ENCODE measurements around the gene NQO1. TPM values are rescaled to one million over a fixed set of nuclear protein-coding genes. Genes with fewer than 3 reads are reported as not detected.

The NQO1 gene
- total RNA-seq, 2 experiments from 2014 or later = 11.6 to 11.9 TPM

GRCh38 chr16:69698404-69698803, 28.0 kb downstream of the NQO1 start:
- CTCF ChIA-PET = no interaction called here

GRCh38 chr16:69693916-69694315, 32.4 kb downstream of the NQO1 start:
- peaks cover 14% of the 10 kb centered on the region for H3K4me1 Mint-ChIP-seq (ENCODE audit: low read depth)
- H3K4me3 Mint-ChIP-seq = no peak overlapping the region
- H3K36me3 Mint-ChIP-seq (ENCODE audit: low read depth) = peaks cover 44% of the 10 kb centered on the region
- H3K27me3 Mint-ChIP-seq (ENCODE audit: low read depth) = no peaks in the 10 kb centered on the region
- CTCF ChIA-PET = interaction anchor here (0.6 kb wide), 2 partner anchors 200 to 296 kb away, joined by 3 read pairs; no protein-coding TSS in a partner anchor
- no peak overlapping the region for H3K27ac Mint-ChIP-seq
- intact Hi-C loops (cut with micrococcal nuclease) = loop anchor here (5.0 kb wide), 1 partner anchor 297 kb away; no protein-coding TSS in a partner anchor
- DNase-seq = no peak
- no peaks in the 10 kb centered on the region for H3K9me3 Mint-ChIP-seq

More at GRCh38 chr16:69698404-69698803, 28.0 kb downstream of the NQO1 start:
- Mint-ChIP-seq H3K36me3 (ENCODE audit: low read depth) (peaks cover 14% of the 10 kb centered on the region), H3K4me1 (ENCODE audit: low read depth) (no peaks in the 10 kb centered on the region), H3K4me3 (no peak overlapping the region), H3K27me3 (ENCODE audit: low read depth) (no peaks in the 10 kb centered on the region), H3K9me3 (no peaks in the 10 kb centered on the region), H3K27ac (no peak overlapping the region)
- DNase-seq = no peak
- intact Hi-C loops (cut with micrococcal nuclease) = loop anchor here (5.0 kb wide), 1 partner anchor 111 kb away; no protein-coding TSS in a partner anchor

- no peak overlapping the region for H3K4me3 Mint-ChIP-seq
- peaks cover 45% of the 10 kb centered on the region for H3K36me3 Mint-ChIP-seq (ENCODE audit: low read depth)
- H3K27me3 Mint-ChIP-seq (ENCODE audit: low read depth) = no peaks in the 10 kb centered on the region
- intact Hi-C loops (cut with micrococcal nuclease) = loop anchor here (5.0 kb wide), 1 partner anchor 295 kb away; no protein-coding TSS in a partner anchor
- peak overlapping the region; percentile 80 for H3K27ac Mint-ChIP-seq
- H3K9me3 Mint-ChIP-seq = no peaks in the 10 kb centered on the region
- CTCF ChIA-PET = interaction anchor here (0.7 to 0.9 kb wide), 2 partner anchors 16 to 248 kb away, joined by 4 read pairs; no protein-coding TSS in a partner anchor
- H3K4me1 Mint-ChIP-seq (ENCODE audit: low read depth) = peaks cover 14% of the 10 kb centered on the region
- DNase-seq = peak; percentile 37
Measured at GRCh38 chr16:69691980-69692911, 34.1 kb downstream of the NQO1 start.

- CTCF ChIA-PET = no interaction called here
- H3K36me3 Mint-ChIP-seq (ENCODE audit: low read depth) = peaks cover 33% of the 10 kb centered on the region
- no peak overlapping the region for H3K4me3 Mint-ChIP-seq
Measured at GRCh38 chr16:69688589-69688988, 37.8 kb downstream of the NQO1 start.

DNA sequence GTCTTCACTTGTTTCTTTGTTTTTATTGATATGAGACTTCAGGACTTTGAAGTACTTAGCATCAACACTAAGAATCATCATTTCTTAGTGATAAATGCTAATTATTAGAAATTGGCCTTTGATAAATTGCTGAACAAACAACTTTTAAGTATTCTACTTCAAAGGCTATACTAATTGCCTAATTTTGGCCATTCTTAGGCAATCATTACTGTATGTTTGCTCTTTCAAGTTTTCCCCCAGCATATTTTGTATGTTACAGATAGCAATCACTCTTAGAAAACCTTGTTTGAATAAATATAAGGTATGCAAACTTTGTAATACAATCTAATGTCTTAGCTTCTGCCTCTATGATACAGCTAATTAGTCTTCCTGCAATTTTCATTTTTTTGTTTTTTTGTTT, 46.0 kb downstream of the NQO1 start:
- H3K36me3 Mint-ChIP-seq (ENCODE audit: low read depth) = peaks cover 15% of the 10 kb centered on the region
- CTCF ChIA-PET = no interaction called here
- H3K4me1 Mint-ChIP-seq (ENCODE audit: low read depth) = no peaks in the 10 kb centered on the region
- intact Hi-C loops (cut with micrococcal nuclease) = no loop called here
- no peaks in the 10 kb centered on the region for H3K27me3 Mint-ChIP-seq (ENCODE audit: low read depth)
- no peak overlapping the region for H3K27ac Mint-ChIP-seq
- no peak for DNase-seq
- no peak overlapping the region for H3K4me3 Mint-ChIP-seq
- H3K9me3 Mint-ChIP-seq = no peaks in the 10 kb centered on the region

More at GRCh38 chr16:69688589-69688988, 37.8 kb downstream of the NQO1 start:
- peaks cover 14% of the 10 kb centered on the region for H3K4me1 Mint-ChIP-seq (ENCODE audit: low read depth)
- DNase-seq = no peak
- H3K9me3 Mint-ChIP-seq = no peaks in the 10 kb centered on the region
- H3K27me3 Mint-ChIP-seq (ENCODE audit: low read depth) = no peaks in the 10 kb centered on the region
- no peak overlapping the region for H3K27ac Mint-ChIP-seq
- intact Hi-C loops (cut with micrococcal nuclease) = no loop called here

DNA sequence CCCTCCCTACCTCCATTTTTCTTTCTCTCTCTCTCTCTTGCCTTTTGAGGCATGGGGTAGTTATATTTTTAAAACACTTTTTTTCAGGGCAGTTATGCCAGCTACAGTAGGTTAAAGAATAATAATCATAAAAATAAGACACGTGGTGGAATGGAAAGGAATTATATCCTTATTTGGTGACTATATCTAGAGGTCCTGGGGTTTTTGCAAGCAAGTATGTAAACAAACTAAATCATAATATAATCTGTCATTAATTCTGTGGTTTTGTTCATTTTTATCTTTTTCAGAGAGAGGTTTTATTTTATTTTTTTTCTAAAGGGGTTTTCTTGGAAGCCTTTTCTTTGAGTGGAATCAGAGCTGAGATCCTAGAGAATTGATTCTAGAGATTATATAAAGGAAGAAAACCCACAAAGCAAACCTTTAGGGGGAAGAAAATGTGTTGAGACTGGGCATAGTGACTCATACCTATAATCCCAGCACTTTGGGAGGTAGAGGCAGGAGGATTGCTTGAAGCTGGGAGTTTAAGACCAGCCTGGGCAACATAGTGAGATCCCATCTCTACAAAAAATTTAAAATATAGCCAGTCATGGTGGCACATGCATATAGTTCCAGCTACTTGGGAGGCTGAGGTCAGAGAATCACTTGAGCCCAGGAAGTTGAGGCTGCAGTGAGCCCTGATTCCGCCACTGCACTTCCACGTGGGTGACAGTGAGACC, 53.2 kb downstream of the NQO1 start:
- H3K36me3 Mint-ChIP-seq (ENCODE audit: low read depth) = peaks cover 36% of the 10 kb centered on the region
- CTCF ChIA-PET = interaction anchor here (0.6 kb wide), 2 partner anchors 151 to 283 kb away, joined by 3 to 5 read pairs; no protein-coding TSS in a partner anchor
- no peaks in the 10 kb centered on the region for H3K27me3 Mint-ChIP-seq (ENCODE audit: low read depth)
- intact Hi-C loops (cut with micrococcal nuclease) = no loop called here
- no peak overlapping the region for H3K27ac Mint-ChIP-seq
- no peaks in the 10 kb centered on the region for H3K4me1 Mint-ChIP-seq (ENCODE audit: low read depth)
- no peak for DNase-seq
- no peak overlapping the region for H3K4me3 Mint-ChIP-seq
- H3K9me3 Mint-ChIP-seq = no peaks in the 10 kb centered on the region

GRCh38 chr16:69672315-69672997, 53.9 kb downstream of the NQO1 start:
- no peaks in the 10 kb centered on the region for H3K27me3 Mint-ChIP-seq (ENCODE audit: low read depth)
- H3K4me1 Mint-ChIP-seq (ENCODE audit: low read depth) = no peaks in the 10 kb centered on the region
- H3K36me3 Mint-ChIP-seq (ENCODE audit: low read depth) = peaks cover 35% of the 10 kb centered on the region
- no peak overlapping the region for H3K4me3 Mint-ChIP-seq
- intact Hi-C loops (cut with micrococcal nuclease) = no loop called here
- H3K9me3 Mint-ChIP-seq = no peaks in the 10 kb centered on the region
- DNase-seq = no peak
- CTCF ChIA-PET = interaction anchor here (0.5 kb wide), 1 partner anchor 15 kb away, joined by 3 read pairs; no protein-coding TSS in a partner anchor
- no peak overlapping the region for H3K27ac Mint-ChIP-seq

GRCh38 chr16:69669577-69669976, 56.8 kb downstream of the NQO1 start:
- DNase-seq = no peak
- CTCF ChIA-PET = no interaction called here
- H3K4me1 Mint-ChIP-seq (ENCODE audit: low read depth) = no peaks in the 10 kb centered on the region
- H3K27ac Mint-ChIP-seq = no peak overlapping the region
- no peaks in the 10 kb centered on the region for H3K9me3 Mint-ChIP-seq
- peaks cover 28% of the 10 kb centered on the region for H3K36me3 Mint-ChIP-seq (ENCODE audit: low read depth)
- no peaks in the 10 kb centered on the region for H3K27me3 Mint-ChIP-seq (ENCODE audit: low read depth)
- H3K4me3 Mint-ChIP-seq = no peak overlapping the region
- intact Hi-C loops (cut with micrococcal nuclease) = no loop called here

GRCh38 chr16:69663846-69664245, 62.5 kb downstream of the NQO1 start:
- Mint-ChIP-seq H3K27me3 (ENCODE audit: low read depth) (no peaks in the 10 kb centered on the region), H3K4me3 (no peak overlapping the region), H3K36me3 (ENCODE audit: low read depth) (peaks cover 23% of the 10 kb centered on the region), H3K4me1 (ENCODE audit: low read depth) (no peaks in the 10 kb centered on the region), H3K9me3 (no peaks in the 10 kb centered on the region), H3K27ac (no peak overlapping the region)
- intact Hi-C loops (cut with micrococcal nuclease) = no loop called here
- no peak for DNase-seq
- CTCF ChIA-PET = no interaction called here

GRCh38 chr16:69662901-69663300, 63.5 kb downstream of the NQO1 start:
- H3K4me1 Mint-ChIP-seq (ENCODE audit: low read depth) = no peaks in the 10 kb centered on the region
- H3K9me3 Mint-ChIP-seq = no peaks in the 10 kb centered on the region
- no peak for DNase-seq
- H3K4me3 Mint-ChIP-seq = no peak overlapping the region
- H3K27ac Mint-ChIP-seq = no peak overlapping the region
- no peaks in the 10 kb centered on the region for H3K27me3 Mint-ChIP-seq (ENCODE audit: low read depth)
- CTCF ChIA-PET = no interaction called here
- H3K36me3 Mint-ChIP-seq (ENCODE audit: low read depth) = peaks cover 23% of the 10 kb centered on the region
- intact Hi-C loops (cut with micrococcal nuclease) = no loop called here

DNA sequence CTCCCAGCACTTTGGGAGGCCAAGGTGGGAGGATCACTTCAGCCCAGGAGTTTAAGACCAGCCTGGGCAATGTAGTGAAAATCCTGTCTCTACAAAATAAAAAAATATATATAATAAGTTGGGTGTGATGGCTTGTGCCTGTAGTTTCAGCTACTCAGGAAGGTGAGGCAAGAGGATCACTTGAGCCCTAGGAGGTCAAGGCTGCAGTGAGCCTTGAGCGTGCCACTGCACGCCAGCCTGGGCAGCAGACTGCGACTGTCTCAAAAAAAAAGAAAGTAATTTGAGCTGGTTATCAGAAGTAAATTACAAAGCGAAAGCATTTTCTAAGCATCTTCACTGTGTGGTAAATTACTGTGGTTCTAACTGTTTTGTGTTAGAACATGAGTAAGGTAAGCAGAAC, 66.2 kb downstream of the NQO1 start:
- CTCF ChIA-PET = interaction anchor here (0.6 kb wide), 1 partner anchor 109 kb away, joined by 3 read pairs; no protein-coding TSS in a partner anchor
- Mint-ChIP-seq H3K27ac (no peak overlapping the region), H3K36me3 (ENCODE audit: low read depth) (peaks cover 29% of the 10 kb centered on the region)

More for the DNA sequence above, 66.2 kb downstream of the NQO1 start:
- Mint-ChIP-seq H3K4me1 (ENCODE audit: low read depth) (no peaks in the 10 kb centered on the region), H3K9me3 (no peaks in the 10 kb centered on the region), H3K27me3 (ENCODE audit: low read depth) (no peaks in the 10 kb centered on the region), H3K4me3 (no peak overlapping the region)
- DNase-seq = no peak
- intact Hi-C loops (cut with micrococcal nuclease) = no loop called here

Data from activated naive CD4-positive, alpha-beta T cell treated with anti-CD3 and anti-CD28 coated beads for 36 hours (primary cell).